ENCODE data around the gene HPSE2.

GRCh38 chr10:98676895-98677294 is 558.8 kb downstream of the HPSE2 start:
- TF ChIP-seq POLR2A (IDR thresholded peaks at IDR 0.05; ENCODE audit: borderline replicate concordance, extremely low read depth, insufficient read depth, insufficient read length) (no peak), SP1 (IDR thresholded peaks at IDR 0.05; ENCODE audit: low read depth) (no peak), CTCF (IDR thresholded peaks at IDR 0.05 in 2 of 3, conservative IDR thresholded peaks at IDR 0.05 in 1 of 3; ENCODE audit: borderline replicate concordance in 1 of 3, insufficient read depth in 1 of 3, low read depth in 2 of 3, low read length in 2 of 3) (peak in 2 of 3 experiments; percentile 32 to 39; a peak in 2 of 6 replicates), ZFX (IDR thresholded peaks at IDR 0.05) (no peak), EZH2phosphoT487 (IDR thresholded peaks at IDR 0.05; ENCODE audit: borderline replicate concordance) (no peak), YY1 (IDR thresholded peaks at IDR 0.05; ENCODE audit: extremely low read depth, insufficient replicate concordance, low read depth, low read length) (no peak), FOSL1 (IDR thresholded peaks at IDR 0.05; ENCODE audit: low read depth) (no peak)

All from HCT116 (cell line).